Tibial nerve (tissue), 4 donors: ENCODE measurements around the gene EXOSC3.

ENCODE experiments used
- EP300 ChIP-seq, 2 donors: sonication (generic); formaldehyde crosslinking; IDR thresholded peaks; one replicate each; pipeline ENCODE4 v1.6.1; 2017; ENCODE audit warnings: antibody characterized with exemption in 2 of 2, mild to moderate bottlenecking in 1 of 2
- TF ChIP-seq, protein P1 (sequence below), 5 experiments: fragments of 200-600 bp in 3 of 5; fragments of 450-650 bp in 2 of 5; sonication (generic) in 3 of 5; IDR thresholded peaks; one replicate each; pipeline ENCODE4 v1.5.1; 2016 to 2019; ENCODE audit warnings: antibody characterized with exemption in 5 of 5, mild to moderate bottlenecking in 3 of 5, moderate library complexity in 2 of 5

GRCh38 chr9:37787059-37787458, 2.2 kb upstream of the EXOSC3 start:
- no peak for TF ChIP-seq EP300 (IDR thresholded peaks at IDR 0.05)
- TF ChIP-seq, protein P1, sequence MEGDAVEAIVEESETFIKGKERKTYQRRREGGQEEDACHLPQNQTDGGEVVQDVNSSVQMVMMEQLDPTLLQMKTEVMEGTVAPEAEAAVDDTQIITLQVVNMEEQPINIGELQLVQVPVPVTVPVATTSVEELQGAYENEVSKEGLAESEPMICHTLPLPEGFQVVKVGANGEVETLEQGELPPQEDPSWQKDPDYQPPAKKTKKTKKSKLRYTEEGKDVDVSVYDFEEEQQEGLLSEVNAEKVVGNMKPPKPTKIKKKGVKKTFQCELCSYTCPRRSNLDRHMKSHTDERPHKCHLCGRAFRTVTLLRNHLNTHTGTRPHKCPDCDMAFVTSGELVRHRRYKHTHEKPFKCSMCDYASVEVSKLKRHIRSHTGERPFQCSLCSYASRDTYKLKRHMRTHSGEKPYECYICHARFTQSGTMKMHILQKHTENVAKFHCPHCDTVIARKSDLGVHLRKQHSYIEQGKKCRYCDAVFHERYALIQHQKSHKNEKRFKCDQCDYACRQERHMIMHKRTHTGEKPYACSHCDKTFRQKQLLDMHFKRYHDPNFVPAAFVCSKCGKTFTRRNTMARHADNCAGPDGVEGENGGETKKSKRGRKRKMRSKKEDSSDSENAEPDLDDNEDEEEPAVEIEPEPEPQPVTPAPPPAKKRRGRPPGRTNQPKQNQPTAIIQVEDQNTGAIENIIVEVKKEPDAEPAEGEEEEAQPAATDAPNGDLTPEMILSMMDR (IDR thresholded peaks at IDR 0.05) = no peak
